ENCODE results near the gene GLRX. TPM values are rescaled to one million over a fixed set of nuclear protein-coding genes. Genes with fewer than 3 reads are reported as not detected.

GLRX gene
- total RNA-seq, 1 donor from 2014 or later = 32.8 TPM

- Mint-ChIP-seq H3K4me3 (ENCODE audit: unreplicated experiment) (no peak overlapping the region), H3K4me1 (ENCODE audit: unreplicated experiment) (peaks cover 14% of the 10 kb centered on the region), H3K9me3 (ENCODE audit: unreplicated experiment) (no peaks in the 10 kb centered on the region), H3K27ac (ENCODE audit: unreplicated experiment) (no peak overlapping the region), H3K27me3 (ENCODE audit: unreplicated experiment) (no peaks in the 10 kb centered on the region), H3K36me3 (ENCODE audit: unreplicated experiment) (peaks cover 40% of the 10 kb centered on the region)
- no peak for DNase-seq (ENCODE audit: extremely low spot score, unreplicated experiment)
- no peak for TF ChIP-seq CTCF (IDR thresholded peaks at IDR 0.05)
These were observed 43.7 kb downstream of the GLRX start for GRCh38 chr5:95778713-95779436.

GRCh38 chr5:95777441-95777840, 45.1 kb downstream of the GLRX start:
- Mint-ChIP-seq H3K4me3 (ENCODE audit: unreplicated experiment) (no peak overlapping the region), H3K27me3 (ENCODE audit: unreplicated experiment) (no peaks in the 10 kb centered on the region), H3K4me1 (ENCODE audit: unreplicated experiment) (peaks cover 27% of the 10 kb centered on the region), H3K27ac (ENCODE audit: unreplicated experiment) (no peak overlapping the region), H3K9me3 (ENCODE audit: unreplicated experiment) (no peaks in the 10 kb centered on the region), H3K36me3 (ENCODE audit: unreplicated experiment) (peaks cover 40% of the 10 kb centered on the region)
- TF ChIP-seq CTCF (IDR thresholded peaks at IDR 0.05) = no peak
- no peak for DNase-seq (ENCODE audit: extremely low spot score, unreplicated experiment)

GRCh38 chr5:95773335-95774059, 49.0 kb downstream of the GLRX start:
- Mint-ChIP-seq H3K27ac (ENCODE audit: unreplicated experiment) (peak overlapping the region; percentile 75), H3K4me3 (ENCODE audit: unreplicated experiment) (no peak overlapping the region)

GRCh38 chr5:95771892-95772291, 50.6 kb downstream of the GLRX start:
- Mint-ChIP-seq H3K9me3 (ENCODE audit: unreplicated experiment) (no peaks in the 10 kb centered on the region), H3K27ac (ENCODE audit: unreplicated experiment) (no peak overlapping the region), H3K27me3 (ENCODE audit: unreplicated experiment) (no peaks in the 10 kb centered on the region), H3K36me3 (ENCODE audit: unreplicated experiment) (peaks cover 45% of the 10 kb centered on the region), H3K4me3 (ENCODE audit: unreplicated experiment) (no peak overlapping the region), H3K4me1 (ENCODE audit: unreplicated experiment) (peaks cover 21% of the 10 kb centered on the region)
- DNase-seq (ENCODE audit: extremely low spot score, unreplicated experiment) = no peak
- TF ChIP-seq CTCF (IDR thresholded peaks at IDR 0.05) = no peak

More at GRCh38 chr5:95773335-95774059, 49.0 kb downstream of the GLRX start:
- no peak for DNase-seq (ENCODE audit: extremely low spot score, unreplicated experiment)
- H3K36me3 Mint-ChIP-seq (ENCODE audit: unreplicated experiment) = peaks cover 46% of the 10 kb centered on the region
- H3K27me3 Mint-ChIP-seq (ENCODE audit: unreplicated experiment) = no peaks in the 10 kb centered on the region
- TF ChIP-seq CTCF (IDR thresholded peaks at IDR 0.05) = no peak
- peaks cover 22% of the 10 kb centered on the region for H3K4me1 Mint-ChIP-seq (ENCODE audit: unreplicated experiment)
- no peaks in the 10 kb centered on the region for H3K9me3 Mint-ChIP-seq (ENCODE audit: unreplicated experiment)

Measured in osteocyte (in vitro differentiated cells).